ENCODE measurements around the gene COTL1. TPM values are rescaled to one million over a fixed set of nuclear protein-coding genes. Genes with fewer than 3 reads are reported as not detected.

COTL1 gene
- total and polyA plus RNA-seq, 4 donors: 12.0 to 59.5 (median 23.0) TPM

DNA sequence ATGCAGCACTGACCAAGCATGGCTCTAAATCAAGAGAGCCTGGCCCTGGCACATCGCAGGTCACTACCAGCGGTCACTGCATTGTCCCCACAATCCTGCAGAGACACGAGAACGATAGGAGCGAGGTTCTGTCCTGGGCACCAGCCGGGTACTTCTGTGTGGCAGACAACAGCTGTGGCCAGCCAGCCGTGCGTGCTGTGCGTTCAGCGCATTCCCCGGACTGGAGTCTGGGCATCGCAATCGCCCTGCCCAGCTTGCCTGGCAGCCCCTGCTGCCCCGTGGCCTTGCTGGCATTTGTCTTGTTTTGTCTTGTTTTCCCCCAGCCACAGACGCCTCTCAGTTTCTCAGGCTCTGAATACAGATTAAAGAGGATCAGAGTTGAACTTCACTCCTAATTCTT is 33.9 kb downstream of the COTL1 start (continued):
- TF ChIP-seq REST (IDR thresholded peaks at IDR 0.05) (no peak), RAD21 (IDR thresholded peaks at IDR 0.05) (no peak), SP1 (IDR thresholded peaks at IDR 0.05) (no peak), CTCF (IDR thresholded peaks at IDR 0.05; ENCODE audit: low read depth, low read length, missing input control) (no peak), FOXA1 (IDR thresholded peaks at IDR 0.05) (no peak)
- TF ChIP-seq, protein P1, sequence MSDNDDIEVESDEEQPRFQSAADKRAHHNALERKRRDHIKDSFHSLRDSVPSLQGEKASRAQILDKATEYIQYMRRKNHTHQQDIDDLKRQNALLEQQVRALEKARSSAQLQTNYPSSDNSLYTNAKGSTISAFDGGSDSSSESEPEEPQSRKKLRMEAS (IDR thresholded peaks at IDR 0.05): no peak

GRCh38 chr16:84582958-84583516 is 34.8 kb downstream of the COTL1 start:
- no peaks in the 10 kb centered on the region for H3K9me3 ChIP-seq (ENCODE audit: control insufficient read depth in 4 of 4, low read length in 3 of 4)
- no peak overlapping the region for H3K27ac ChIP-seq (ENCODE audit: low read depth in 1 of 2, low read length in 2 of 2)
- H3K4me3 ChIP-seq (ENCODE audit: low read depth in 1 of 3, low read length in 3 of 3): no peak overlapping the region
- no peak overlapping the region for H3K9ac ChIP-seq (ENCODE audit: low read depth in 1 of 2, low read length in 2 of 2)
- TF ChIP-seq YY1 (IDR thresholded peaks at IDR 0.05): no peak
- TF ChIP-seq, protein P1 (IDR thresholded peaks at IDR 0.05): no peak
- no peak for TF ChIP-seq HNF4A (conservative IDR thresholded peaks at IDR 0.05)
- TF ChIP-seq RXRA (IDR thresholded peaks at IDR 0.05): no peak
- TF ChIP-seq NR2F2 (IDR thresholded peaks at IDR 0.05): no peak
- TF ChIP-seq CTCF (IDR thresholded peaks at IDR 0.05; ENCODE audit: low read depth, low read length, missing input control): no peak
- TF ChIP-seq TAF1 (conservative IDR thresholded peaks at IDR 0.05): no peak
- no peak for TF ChIP-seq RAD21 (IDR thresholded peaks at IDR 0.05)
- no peak for TF ChIP-seq SP1 (IDR thresholded peaks at IDR 0.05)
- TF ChIP-seq REST (IDR thresholded peaks at IDR 0.05): no peak
- TF ChIP-seq ATF3 (IDR thresholded peaks at IDR 0.05): no peak
- TF ChIP-seq FOXA1 (IDR thresholded peaks at IDR 0.05): no peak
- no peak for TF ChIP-seq FOXA2 (IDR thresholded peaks at IDR 0.05)
- no peak for TF ChIP-seq JUND (IDR thresholded peaks at IDR 0.05)
- no peak for TF ChIP-seq GABPA (IDR thresholded peaks at IDR 0.05 in 1 of 2, conservative IDR thresholded peaks at IDR 0.05 in 1 of 2)
- TF ChIP-seq HNF4G (IDR thresholded peaks at IDR 0.05): no peak
- TF ChIP-seq EGR1 (IDR thresholded peaks at IDR 0.05; ENCODE audit: low read depth in 2 of 2): no peak
- TF ChIP-seq, protein P2, sequence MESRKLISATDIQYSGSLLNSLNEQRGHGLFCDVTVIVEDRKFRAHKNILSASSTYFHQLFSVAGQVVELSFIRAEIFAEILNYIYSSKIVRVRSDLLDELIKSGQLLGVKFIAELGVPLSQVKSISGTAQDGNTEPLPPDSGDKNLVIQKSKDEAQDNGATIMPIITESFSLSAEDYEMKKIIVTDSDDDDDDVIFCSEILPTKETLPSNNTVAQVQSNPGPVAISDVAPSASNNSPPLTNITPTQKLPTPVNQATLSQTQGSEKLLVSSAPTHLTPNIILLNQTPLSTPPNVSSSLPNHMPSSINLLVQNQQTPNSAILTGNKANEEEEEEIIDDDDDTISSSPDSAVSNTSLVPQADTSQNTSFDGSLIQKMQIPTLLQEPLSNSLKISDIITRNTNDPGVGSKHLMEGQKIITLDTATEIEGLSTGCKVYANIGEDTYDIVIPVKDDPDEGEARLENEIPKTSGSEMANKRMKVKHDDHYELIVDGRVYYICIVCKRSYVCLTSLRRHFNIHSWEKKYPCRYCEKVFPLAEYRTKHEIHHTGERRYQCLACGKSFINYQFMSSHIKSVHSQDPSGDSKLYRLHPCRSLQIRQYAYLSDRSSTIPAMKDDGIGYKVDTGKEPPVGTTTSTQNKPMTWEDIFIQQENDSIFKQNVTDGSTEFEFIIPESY (IDR thresholded peaks at IDR 0.05): no peak
- WGBS: 86% methylated on average over 11 of the region's 11 CpGs
- no peaks in the 10 kb centered on the region for H3K27me3 ChIP-seq (ENCODE audit: control insufficient read depth in 4 of 4, insufficient read depth in 4 of 4, low read length in 3 of 4)
- DNase-seq (ENCODE audit: low spot score): no peak
- H3K36me3 ChIP-seq (ENCODE audit: control insufficient read depth in 4 of 4, insufficient read depth in 3 of 4, low read depth in 1 of 4, low read length in 3 of 4): no peaks in the 10 kb centered on the region
- H3K4me1 ChIP-seq (ENCODE audit: control insufficient read depth in 4 of 4, insufficient read depth in 4 of 4, low read length in 3 of 4): no peaks in the 10 kb centered on the region

Measured in liver (tissue), 9 donors.